ENCODE results near the gene RAD51B.

DNA sequence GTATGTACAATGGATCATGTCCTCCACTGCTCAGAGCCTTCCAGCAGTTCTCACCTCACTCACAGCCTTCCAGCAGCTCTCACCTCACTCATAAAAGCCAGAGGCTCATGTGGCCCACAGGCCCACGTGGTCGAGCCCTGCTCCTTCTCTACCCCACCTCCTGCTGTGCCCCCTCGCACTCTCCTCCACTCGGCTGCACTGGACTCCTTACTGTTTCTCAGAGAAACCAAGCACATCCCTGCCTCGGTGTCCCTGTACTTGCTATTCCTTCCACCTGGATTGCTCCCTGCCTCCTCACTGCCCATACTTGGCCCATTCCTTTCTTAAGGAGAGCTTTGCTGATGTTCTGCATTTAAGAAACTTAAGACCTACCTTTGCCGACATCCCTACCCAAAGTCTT lies 753.5 kb downstream of the RAD51B start:
- TF ChIP-seq CREB1 (CRISPR knock-in tag; IDR thresholded peaks at IDR 0.05) = no peak
- no peak for TF ChIP-seq ZNF425 (CRISPR knock-in tag; conservative IDR thresholded peaks at IDR 0.05)
- TF ChIP-seq, protein P1, sequence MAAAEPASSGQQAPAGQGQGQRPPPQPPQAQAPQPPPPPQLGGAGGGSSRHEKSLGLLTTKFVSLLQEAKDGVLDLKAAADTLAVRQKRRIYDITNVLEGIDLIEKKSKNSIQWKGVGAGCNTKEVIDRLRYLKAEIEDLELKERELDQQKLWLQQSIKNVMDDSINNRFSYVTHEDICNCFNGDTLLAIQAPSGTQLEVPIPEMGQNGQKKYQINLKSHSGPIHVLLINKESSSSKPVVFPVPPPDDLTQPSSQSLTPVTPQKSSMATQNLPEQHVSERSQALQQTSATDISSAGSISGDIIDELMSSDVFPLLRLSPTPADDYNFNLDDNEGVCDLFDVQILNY (CRISPR knock-in tag; IDR thresholded peaks at IDR 0.05) = no peak
- no peak for TF ChIP-seq ESRRA (CRISPR knock-in tag; IDR thresholded peaks at IDR 0.05; ENCODE audit: borderline replicate concordance)
- no peak for TF ChIP-seq SP1 (CRISPR knock-in tag; conservative IDR thresholded peaks at IDR 0.05)
- no peak for TF ChIP-seq SOX15 (CRISPR knock-in tag; IDR thresholded peaks at IDR 0.05)
- TF ChIP-seq EMX1 (CRISPR knock-in tag; IDR thresholded peaks at IDR 0.05) = no peak
- TF ChIP-seq MXD4 (CRISPR knock-in tag; IDR thresholded peaks at IDR 0.05; ENCODE audit: borderline replicate concordance) = no peak
- TF ChIP-seq, protein P2, sequence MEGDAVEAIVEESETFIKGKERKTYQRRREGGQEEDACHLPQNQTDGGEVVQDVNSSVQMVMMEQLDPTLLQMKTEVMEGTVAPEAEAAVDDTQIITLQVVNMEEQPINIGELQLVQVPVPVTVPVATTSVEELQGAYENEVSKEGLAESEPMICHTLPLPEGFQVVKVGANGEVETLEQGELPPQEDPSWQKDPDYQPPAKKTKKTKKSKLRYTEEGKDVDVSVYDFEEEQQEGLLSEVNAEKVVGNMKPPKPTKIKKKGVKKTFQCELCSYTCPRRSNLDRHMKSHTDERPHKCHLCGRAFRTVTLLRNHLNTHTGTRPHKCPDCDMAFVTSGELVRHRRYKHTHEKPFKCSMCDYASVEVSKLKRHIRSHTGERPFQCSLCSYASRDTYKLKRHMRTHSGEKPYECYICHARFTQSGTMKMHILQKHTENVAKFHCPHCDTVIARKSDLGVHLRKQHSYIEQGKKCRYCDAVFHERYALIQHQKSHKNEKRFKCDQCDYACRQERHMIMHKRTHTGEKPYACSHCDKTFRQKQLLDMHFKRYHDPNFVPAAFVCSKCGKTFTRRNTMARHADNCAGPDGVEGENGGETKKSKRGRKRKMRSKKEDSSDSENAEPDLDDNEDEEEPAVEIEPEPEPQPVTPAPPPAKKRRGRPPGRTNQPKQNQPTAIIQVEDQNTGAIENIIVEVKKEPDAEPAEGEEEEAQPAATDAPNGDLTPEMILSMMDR (IDR thresholded peaks at IDR 0.05) = no peak
- no peak for TF ChIP-seq NR1H2 (CRISPR knock-in tag; IDR thresholded peaks at IDR 0.05)
- TF ChIP-seq MAX (CRISPR knock-in tag; IDR thresholded peaks at IDR 0.05) = no peak
